ENCODE data around the gene CSPG4. TPM values are rescaled to one million over a fixed set of nuclear protein-coding genes. Genes with fewer than 3 reads are reported as not detected.

CSPG4 gene
- total RNA-seq, 1 donor from 2014 or later = 0.07 TPM

DNA sequence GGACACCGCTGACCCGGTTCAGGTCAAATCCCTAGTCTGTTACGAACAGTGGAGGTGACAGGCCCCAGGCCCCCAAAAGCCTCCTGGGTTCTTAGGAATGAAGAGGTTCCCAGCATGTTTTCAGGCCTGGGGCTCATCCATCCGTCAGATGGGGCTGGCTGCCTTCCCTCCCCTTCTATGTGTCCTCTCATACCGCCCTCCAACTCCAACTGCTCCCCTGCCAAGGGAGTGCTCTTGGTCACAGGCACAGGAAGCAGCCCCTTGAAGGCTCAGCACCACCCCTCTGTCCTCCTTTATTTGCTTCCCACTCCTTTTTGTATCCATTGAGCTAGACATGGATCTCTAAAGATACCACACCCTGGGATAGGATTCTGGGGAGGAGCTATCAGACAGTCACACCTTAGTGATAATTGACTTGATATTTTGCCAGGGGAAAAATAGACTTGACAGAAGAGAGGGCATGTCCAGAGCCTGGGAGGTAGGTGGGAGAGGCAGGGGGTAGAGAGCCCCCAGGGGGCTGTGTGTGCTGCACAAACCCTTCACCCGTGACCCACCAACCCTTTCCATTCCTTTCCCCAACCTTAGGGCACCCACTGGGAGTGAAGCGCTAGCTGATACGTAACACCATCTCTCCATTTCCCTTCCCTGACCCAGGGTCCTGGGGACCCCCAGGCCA, 10.7 kb upstream of the CSPG4 start:
- Histone ChIP-seq H3K79me2 (ENCODE audit: low read depth) (no peaks in the 10 kb centered on the region), H3K9ac (no peak overlapping the region), H3K36me3 (no peaks in the 10 kb centered on the region), H4K20me1 (ENCODE audit: low read depth) (no peaks in the 10 kb centered on the region), H3K4me2 (no peak overlapping the region), H2AFZ (replicated peaks) (no peak overlapping the region), H3K27me3 (peaks cover 3% of the 10 kb centered on the region), H3K4me1 (no peaks in the 10 kb centered on the region), H3K27ac (no peak overlapping the region), H3K9me3 (ENCODE audit: low read depth) (no peaks in the 10 kb centered on the region), H3F3A (ENCODE audit: low read depth) (no peaks in the 10 kb centered on the region), H3K4me3 (no peak overlapping the region)
- H3K4me1 Mint-ChIP-seq = peaks cover 27% of the 10 kb centered on the region
- H3K4me3 Mint-ChIP-seq = no peak overlapping the region
- DNase-seq (ENCODE audit: low spot score) = no peak
- H3K9me3 Mint-ChIP-seq = no peaks in the 10 kb centered on the region
- TF ChIP-seq, protein P1, sequence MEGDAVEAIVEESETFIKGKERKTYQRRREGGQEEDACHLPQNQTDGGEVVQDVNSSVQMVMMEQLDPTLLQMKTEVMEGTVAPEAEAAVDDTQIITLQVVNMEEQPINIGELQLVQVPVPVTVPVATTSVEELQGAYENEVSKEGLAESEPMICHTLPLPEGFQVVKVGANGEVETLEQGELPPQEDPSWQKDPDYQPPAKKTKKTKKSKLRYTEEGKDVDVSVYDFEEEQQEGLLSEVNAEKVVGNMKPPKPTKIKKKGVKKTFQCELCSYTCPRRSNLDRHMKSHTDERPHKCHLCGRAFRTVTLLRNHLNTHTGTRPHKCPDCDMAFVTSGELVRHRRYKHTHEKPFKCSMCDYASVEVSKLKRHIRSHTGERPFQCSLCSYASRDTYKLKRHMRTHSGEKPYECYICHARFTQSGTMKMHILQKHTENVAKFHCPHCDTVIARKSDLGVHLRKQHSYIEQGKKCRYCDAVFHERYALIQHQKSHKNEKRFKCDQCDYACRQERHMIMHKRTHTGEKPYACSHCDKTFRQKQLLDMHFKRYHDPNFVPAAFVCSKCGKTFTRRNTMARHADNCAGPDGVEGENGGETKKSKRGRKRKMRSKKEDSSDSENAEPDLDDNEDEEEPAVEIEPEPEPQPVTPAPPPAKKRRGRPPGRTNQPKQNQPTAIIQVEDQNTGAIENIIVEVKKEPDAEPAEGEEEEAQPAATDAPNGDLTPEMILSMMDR (IDR thresholded peaks at IDR 0.05) = no peak
- TF ChIP-seq EZH2 (IDR thresholded peaks at IDR 0.05) (no peak), EZH2phosphoT487 (IDR thresholded peaks at IDR 0.05) (no peak)
- H3K27ac Mint-ChIP-seq = peak overlapping the region; percentile 87
- peaks cover 12% of the 10 kb centered on the region for H3K27me3 Mint-ChIP-seq (ENCODE audit: insufficient read depth, low read depth)
- no peaks in the 10 kb centered on the region for H3K36me3 Mint-ChIP-seq

DNA sequence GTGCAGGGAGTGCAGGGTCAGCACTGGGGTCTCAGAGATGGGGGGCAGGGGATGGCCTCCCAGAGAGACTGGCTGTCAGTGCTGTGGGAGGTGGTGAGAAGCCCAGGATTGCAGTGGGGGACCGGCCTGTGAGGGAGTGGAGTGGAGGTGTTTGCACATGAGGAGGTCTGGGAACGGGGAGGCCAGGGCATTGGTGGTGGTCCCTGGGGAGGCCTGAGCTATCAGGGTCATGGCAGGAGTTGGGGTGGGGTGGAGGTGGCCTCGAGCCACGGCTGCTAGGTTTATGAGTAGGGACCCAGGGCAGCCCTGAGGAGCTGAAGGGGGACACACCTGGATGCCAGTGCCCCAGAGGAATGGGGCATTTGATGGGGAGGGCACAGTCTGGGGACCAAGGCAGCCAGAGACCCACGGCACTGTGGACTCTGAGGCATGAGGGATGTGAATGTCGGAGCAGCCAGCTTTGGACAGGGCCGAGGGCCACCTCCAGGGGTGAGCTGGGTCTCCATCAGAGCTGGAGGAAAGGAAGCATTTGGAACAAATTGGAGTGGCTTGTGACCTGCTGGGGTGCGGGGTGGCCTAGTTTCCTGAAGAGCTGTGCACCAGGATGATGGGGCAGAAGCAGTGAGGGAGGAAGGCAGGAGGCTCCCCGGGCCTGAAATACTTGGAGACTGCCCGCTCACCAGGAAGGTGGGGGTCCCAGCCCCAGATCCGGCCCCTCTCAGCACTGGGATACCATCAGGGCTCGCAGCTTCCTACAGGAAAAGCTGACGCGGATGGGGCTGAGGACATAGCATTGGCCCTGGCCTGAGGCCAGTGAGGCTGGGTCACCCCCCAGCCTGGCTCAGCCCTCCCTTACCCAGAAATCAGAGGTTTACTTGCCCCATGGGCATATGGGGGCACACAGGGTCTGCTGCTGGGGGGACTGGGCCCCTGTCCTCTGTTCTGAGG, 9.5 kb upstream of the CSPG4 start:
- H3K4me3 ChIP-seq = no peak overlapping the region
- no peaks in the 10 kb centered on the region for H3K36me3 ChIP-seq
- no peak for DNase-seq (ENCODE audit: low spot score)
- Mint-ChIP-seq H3K4me3 (peak overlapping the region; percentile 47), H3K36me3 (no peaks in the 10 kb centered on the region), H3K27ac (peak overlapping the region; percentile 52), H3K4me1 (peaks cover 27% of the 10 kb centered on the region), H3K9me3 (no peaks in the 10 kb centered on the region), H3K27me3 (ENCODE audit: insufficient read depth, low read depth) (peaks cover 6% of the 10 kb centered on the region)
- no peak overlapping the region for H3K9ac ChIP-seq
- no peaks in the 10 kb centered on the region for H3K4me1 ChIP-seq
- H4K20me1 ChIP-seq (ENCODE audit: low read depth) = no peaks in the 10 kb centered on the region
- H3K9me3 ChIP-seq (ENCODE audit: low read depth) = no peaks in the 10 kb centered on the region
- no peak overlapping the region for H3K4me2 ChIP-seq
- no peaks in the 10 kb centered on the region for H3F3A ChIP-seq (ENCODE audit: low read depth)
- H3K27ac ChIP-seq = no peak overlapping the region
- no peaks in the 10 kb centered on the region for H3K79me2 ChIP-seq (ENCODE audit: low read depth)
- no peaks in the 10 kb centered on the region for H3K27me3 ChIP-seq
- H2AFZ ChIP-seq (replicated peaks) = no peak overlapping the region
- TF ChIP-seq EZH2 (IDR thresholded peaks at IDR 0.05) = no peak
- no peak for TF ChIP-seq EZH2phosphoT487 (IDR thresholded peaks at IDR 0.05)
- TF ChIP-seq, protein P1 (IDR thresholded peaks at IDR 0.05) = no peak

DNA sequence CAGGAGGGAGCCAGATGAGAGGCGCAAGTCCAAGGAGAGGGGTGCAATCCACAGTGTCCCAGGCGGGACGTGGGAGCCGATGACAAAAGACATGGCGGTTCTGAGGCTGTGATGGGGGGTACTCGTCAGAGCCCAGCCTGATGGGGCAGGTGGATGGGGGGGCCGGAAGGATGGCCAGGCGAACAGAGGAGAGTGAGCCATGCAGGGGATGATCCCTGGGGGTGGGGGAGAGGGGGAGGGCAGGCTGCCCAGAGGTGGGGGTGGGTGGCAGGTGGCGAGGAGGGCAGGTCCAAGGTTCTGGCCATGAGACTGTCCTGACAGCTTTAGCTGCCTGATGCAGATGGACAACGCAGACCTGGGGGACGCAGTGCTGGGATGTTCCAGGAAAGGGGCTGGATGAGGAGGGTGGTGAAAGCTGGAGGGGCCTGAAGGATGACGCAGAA, 8.9 kb upstream of the CSPG4 start:
- no peak overlapping the region for H3K4me3 Mint-ChIP-seq
- H3K27ac ChIP-seq = no peak overlapping the region

More for the DNA sequence above, 8.9 kb upstream of the CSPG4 start:
- no peak for DNase-seq (ENCODE audit: low spot score)
- no peaks in the 10 kb centered on the region for H3K79me2 ChIP-seq (ENCODE audit: low read depth)
- H3K9ac ChIP-seq = no peak overlapping the region
- H3K9me3 Mint-ChIP-seq = no peaks in the 10 kb centered on the region
- no peaks in the 10 kb centered on the region for H3K9me3 ChIP-seq (ENCODE audit: low read depth)
- peaks cover 27% of the 10 kb centered on the region for H3K4me1 Mint-ChIP-seq
- no peaks in the 10 kb centered on the region for H3F3A ChIP-seq (ENCODE audit: low read depth)
- H3K27ac Mint-ChIP-seq = peak overlapping the region; percentile 52
- no peak overlapping the region for H3K4me2 ChIP-seq
- TF ChIP-seq, protein P1 (IDR thresholded peaks at IDR 0.05) = no peak
- TF ChIP-seq EZH2phosphoT487 (IDR thresholded peaks at IDR 0.05) (no peak), EZH2 (IDR thresholded peaks at IDR 0.05) (no peak)
- H3K4me3 ChIP-seq = no peak overlapping the region
- H3K27me3 Mint-ChIP-seq (ENCODE audit: insufficient read depth, low read depth) = peaks cover 6% of the 10 kb centered on the region
- H4K20me1 ChIP-seq (ENCODE audit: low read depth) = no peaks in the 10 kb centered on the region
- no peaks in the 10 kb centered on the region for H3K27me3 ChIP-seq
- no peaks in the 10 kb centered on the region for H3K36me3 Mint-ChIP-seq
- no peaks in the 10 kb centered on the region for H3K4me1 ChIP-seq
- H2AFZ ChIP-seq (replicated peaks) = no peak overlapping the region
- no peaks in the 10 kb centered on the region for H3K36me3 ChIP-seq
